ENCODE measurements around the gene NECAP2.
"Not testable (repeated sequence)": the region's sequence is repeated elsewhere in the genome, so short reads cannot be mapped to it uniquely, and the experiment has no call there.

Gene NECAP2

GRCh38 chr1:16430606-16431005, 9.9 kb upstream of the NECAP2 start:
- no peak for DNase-seq

- DNase-seq, result no peak
Observed at GRCh38 chr1:16433030-16433429, 7.5 kb upstream of the NECAP2 start.

GRCh38 chr1:16434007-16434406, 6.5 kb upstream of the NECAP2 start:
- no peak for DNase-seq

GRCh38 chr1:16434501-16434900, 6.0 kb upstream of the NECAP2 start:
- no peak for DNase-seq

GRCh38 chr1:16436946-16437474, 3.5 kb upstream of the NECAP2 start, which contains the start of gene SPATA21:
SPATA21 (minus strand) TSS chr1:16437424; CDS start chr1:16431371, 6,053 bp downstream.
- no peak for DNase-seq

GRCh38 chr1:16438516-16438915, 2.0 kb upstream of the NECAP2 start:
- no peak for DNase-seq

- DNase-seq, result no peak
Observed at GRCh38 chr1:16438924-16439323, 1.6 kb upstream of the NECAP2 start.

GRCh38 chr1:16440131-16440469, 424 bp upstream of the NECAP2 start:
- no peak for DNase-seq

- no peak for DNase-seq
Observed at GRCh38 chr1:16441282-16441665, 750 bp downstream of the NECAP2 start.

- DNase-seq, result no peak
Observed at GRCh38 chr1:16442265-16442664, 1.7 kb downstream of the NECAP2 start.

GRCh38 chr1:16442941-16443340, 2.4 kb downstream of the NECAP2 start:
- no peak for DNase-seq

- no peak for DNase-seq
Observed at GRCh38 chr1:16443975-16444770, 3.6 kb downstream of the NECAP2 start.

GRCh38 chr1:16445052-16445451, 4.5 kb downstream of the NECAP2 start:
- DNase-seq, result no peak

GRCh38 chr1:16446116-16446515, 5.6 kb downstream of the NECAP2 start:
- DNase-seq, result no peak

- DNase-seq, result no peak
Observed at GRCh38 chr1:16447641-16448040, 7.1 kb downstream of the NECAP2 start.

GRCh38 chr1:16449065-16449464, 8.5 kb downstream of the NECAP2 start:
- DNase-seq, result no peak

- no peak for DNase-seq
Observed at GRCh38 chr1:16449666-16450065, 9.1 kb downstream of the NECAP2 start.

- DNase-seq, result no peak
Observed at GRCh38 chr1:16450863-16451481, 10.4 kb downstream of the NECAP2 start.

- DNase-seq, result no peak
Observed at GRCh38 chr1:16451841-16452528, 11.5 kb downstream of the NECAP2 start.

- DNase-seq, result not testable (repeated sequence)
Observed at GRCh38 chr1:16454909-16455308, 14.4 kb downstream of the NECAP2 start.

- DNase-seq, result not testable (repeated sequence)
Observed at GRCh38 chr1:16456151-16456550, 15.6 kb downstream of the NECAP2 start.

GRCh38 chr1:16458831-16459230, 18.3 kb downstream of the NECAP2 start:
- DNase-seq, result no peak

GRCh38 chr1:16459352-16459925, 18.9 kb downstream of the NECAP2 start:
- DNase-seq, result no peak

Measured in CD4-positive, alpha-beta T cell treated with Interferon alpha-2 for 1 hour (primary cell).